Subcutaneous abdominal adipose tissue (tissue), 5 donors: ENCODE measurements around the gene PLCG2.

Experiments used
- H3K27ac ChIP-seq: one replicate; pipeline ENCODE4 v1.7.0; 2013; ENCODE audit warnings: low read depth, mild to moderate bottlenecking, inconsistent platforms, low read length, moderate library complexity
- H3K27me3 ChIP-seq, 5 donors: one replicate each; pipeline ENCODE4 v1.7.0; 2013; ENCODE audit warnings: low read length in 5 of 5, inconsistent platforms in 1 of 5; ENCODE audit not compliant: control insufficient read depth in 5 of 5, insufficient read depth in 4 of 5
- H3K36me3 ChIP-seq, 5 donors: one replicate each; pipeline ENCODE4 v1.7.0; 2013; ENCODE audit warnings: low read length in 5 of 5; ENCODE audit not compliant: control insufficient read depth in 5 of 5, insufficient read depth in 5 of 5
- H3K4me1 ChIP-seq, 5 donors: one replicate each; pipeline ENCODE4 v1.7.0; 2013; ENCODE audit warnings: low read length in 5 of 5, mild to moderate bottlenecking in 3 of 5, moderate library complexity in 1 of 5; ENCODE audit not compliant: control insufficient read depth in 5 of 5, insufficient read depth in 5 of 5
- H3K4me3 ChIP-seq, 5 donors: one replicate each; pipeline ENCODE4 v1.7.0; 2013; ENCODE audit warnings: low read length in 5 of 5, low read depth in 1 of 5
- H3K9ac ChIP-seq, 5 donors: one replicate each; pipeline ENCODE4 v1.7.0; 2013; ENCODE audit warnings: low read length in 5 of 5, mild to moderate bottlenecking in 4 of 5, moderate library complexity in 3 of 5
- H3K9me3 ChIP-seq, 5 donors: one replicate each; pipeline ENCODE4 v1.7.0; 2013; ENCODE audit warnings: low read length in 5 of 5; ENCODE audit not compliant: control insufficient read depth in 5 of 5
- donor health status: healthy.
- donor health status: healthy.
- donor health status: healthy.
- donor health status: healthy.
- donor health status: healthy.

Gene PLCG2

DNA sequence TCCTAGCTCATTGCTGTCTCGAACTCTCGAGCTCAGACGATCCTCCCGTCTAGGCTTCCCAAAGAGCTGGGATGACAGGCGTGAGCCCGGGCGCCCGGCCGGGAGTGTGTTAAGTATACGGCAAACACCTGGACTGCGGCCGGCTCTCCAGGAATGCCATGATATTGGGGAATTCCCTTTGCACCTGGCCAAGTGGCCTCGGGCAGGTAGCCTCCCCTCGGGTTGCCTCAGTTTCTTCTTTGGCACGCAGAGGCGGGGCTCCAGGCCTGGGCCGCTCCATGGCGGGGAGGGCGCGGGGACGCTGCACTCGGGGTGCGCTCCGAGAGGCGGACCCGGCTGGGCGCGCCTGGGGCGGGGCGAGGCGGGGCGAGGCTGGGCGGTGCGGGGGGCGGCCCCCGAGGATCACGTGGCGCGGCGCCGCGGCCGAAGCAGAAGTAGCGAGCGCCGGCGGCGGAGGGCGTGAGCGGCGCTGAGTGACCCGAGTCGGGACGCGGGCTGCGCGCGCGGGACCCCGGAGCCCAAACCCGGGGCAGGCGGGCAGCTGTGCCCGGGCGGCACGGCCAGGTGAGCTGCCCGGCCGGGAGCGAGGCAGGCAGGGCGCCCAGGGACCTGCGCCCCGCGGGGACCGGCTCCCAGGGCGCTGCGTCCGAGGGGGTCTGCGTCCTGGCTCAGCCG is at the start of gene PLCG2:
TSS of gene PLCG2 (plus strand) at position 431 of the 675 bp plus-strand sequence. CDS start 6,699 bp downstream, outside the sequence.
- H3K27ac ChIP-seq: no peak within 1 kb of the TSS
- H3K27me3 ChIP-seq: peaks cover 0 to 13% (median 4%) of the 10 kb centered on the region in 5 donors
- H3K9ac ChIP-seq: peak within 1 kb of the TSS in 4 of 5 donors; percentile 60 to 76 (median 68)

DNA sequence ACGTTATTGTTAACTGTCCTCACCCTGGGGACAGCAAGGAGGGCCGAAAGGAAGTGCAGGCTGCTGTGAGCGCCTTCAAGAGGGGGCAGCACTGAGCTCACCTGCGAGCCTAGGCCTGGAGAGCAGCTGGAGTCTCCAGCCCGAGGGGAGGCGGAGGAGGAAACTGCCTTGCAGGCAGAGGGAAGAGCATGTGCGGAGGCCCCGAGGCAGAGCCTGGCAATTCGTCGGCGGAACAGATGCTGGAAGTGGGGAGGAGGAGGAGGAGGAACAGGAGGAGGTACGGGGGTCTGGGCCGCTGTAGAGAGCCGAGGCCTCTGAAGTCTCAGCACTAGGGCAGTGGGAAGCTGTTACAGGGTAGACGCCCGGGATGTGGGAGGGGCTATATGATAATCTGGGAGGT is 49.6 kb upstream of the PLCG2 start:
- H3K4me3 ChIP-seq: no peak overlapping the region
- H3K4me1 ChIP-seq: peaks cover 0 to 11% (median 11%) of the 10 kb centered on the region in 5 donors
- no peaks in the 10 kb centered on the region for H3K36me3 ChIP-seq
- H3K9ac ChIP-seq: no peak overlapping the region
- no peaks in the 10 kb centered on the region for H3K9me3 ChIP-seq
- H3K27ac ChIP-seq: no peak overlapping the region
- H3K27me3 ChIP-seq: peaks cover 0 to 5% (median 4%) of the 10 kb centered on the region in 5 donors

More for the DNA sequence above, at the start of gene PLCG2:
- Histone ChIP-seq H3K9me3 (no peaks in the 10 kb centered on the region), H3K36me3 (no peaks in the 10 kb centered on the region), H3K4me3 (peak within 1 kb of the TSS; percentile 61 to 85 (median 74)), H3K4me1 (peaks cover 5 to 33% (median 19%) of the 10 kb centered on the region in 5 donors)

DNA sequence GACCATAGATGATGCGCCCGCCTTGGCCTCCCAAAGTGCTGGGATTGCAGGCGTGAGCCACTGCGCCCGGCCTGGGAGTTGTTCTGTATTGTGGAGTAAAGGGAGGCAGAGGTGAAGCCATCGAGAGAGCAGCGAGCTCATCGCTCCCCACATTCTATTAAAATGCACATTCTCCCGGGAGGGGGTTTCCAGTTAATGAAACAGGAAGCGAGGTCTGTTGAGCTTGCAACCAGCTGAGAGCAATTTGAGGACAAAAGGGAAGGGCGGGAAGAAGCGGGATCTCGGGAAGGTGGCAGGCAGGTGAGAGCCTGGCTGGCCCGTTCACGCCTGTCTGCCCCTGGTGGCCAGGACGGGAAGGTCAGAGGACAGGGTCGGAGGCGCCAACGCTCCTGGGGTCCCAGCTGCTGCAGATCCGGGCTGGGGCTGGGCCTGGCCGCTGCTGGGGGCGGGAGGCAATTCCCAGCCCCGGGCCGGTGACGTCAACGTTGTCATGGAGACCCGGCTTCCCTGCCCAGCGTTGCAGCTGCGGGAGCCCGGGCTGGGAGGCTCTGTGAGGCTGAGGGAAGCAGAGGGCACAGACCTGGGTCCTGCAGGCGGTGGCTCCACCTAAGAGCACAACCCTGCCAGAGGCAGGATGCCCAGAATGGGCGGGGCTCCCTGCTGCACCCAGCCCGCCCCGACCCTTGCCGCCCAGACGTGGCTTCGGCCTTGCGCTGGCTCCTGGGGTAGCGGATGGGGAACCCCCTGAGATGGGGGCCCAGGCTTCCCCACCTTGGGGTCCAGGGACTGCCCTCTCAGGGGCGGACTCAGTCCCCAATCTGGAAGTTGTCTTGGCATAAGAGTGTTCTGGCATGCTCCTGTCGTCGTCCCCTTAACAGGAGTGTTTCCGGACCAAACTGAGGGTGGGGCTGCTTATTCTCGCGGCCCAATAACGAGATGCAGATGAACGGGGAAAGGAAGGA is 48.7 kb upstream of the PLCG2 start:
- no peaks in the 10 kb centered on the region for H3K36me3 ChIP-seq
- no peak overlapping the region for H3K27ac ChIP-seq
- H3K9me3 ChIP-seq: no peaks in the 10 kb centered on the region
- peaks cover 0 to 11% (median 11%) of the 10 kb centered on the region in 5 donors for H3K4me1 ChIP-seq
- peak overlapping the region in 1 of 5 donors; percentile 47 for H3K9ac ChIP-seq
- H3K27me3 ChIP-seq: peaks cover 0 to 4% (median 0%) of the 10 kb centered on the region in 5 donors
- peak overlapping the region in 4 of 5 donors; percentile 43 to 66 (median 52) for H3K4me3 ChIP-seq

DNA sequence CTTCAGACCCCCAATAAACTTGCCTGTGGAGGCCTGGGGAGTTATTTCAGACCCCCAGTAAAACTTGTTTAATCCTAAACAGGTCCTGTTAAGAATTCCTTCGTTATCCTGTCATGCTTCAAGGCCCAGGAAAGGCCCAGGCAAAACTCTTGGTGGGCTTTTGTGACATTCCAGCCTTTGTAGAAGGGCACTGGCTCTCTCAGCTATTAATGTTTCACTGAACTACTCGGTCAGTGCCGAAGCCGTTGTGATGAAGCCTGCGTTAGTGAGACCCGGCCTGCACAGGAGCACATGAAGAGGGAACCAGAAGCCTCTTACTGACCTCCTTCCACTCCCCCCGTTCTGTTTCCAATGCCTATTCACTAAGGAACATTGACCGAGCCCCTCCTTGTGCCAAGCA is 47.4 kb upstream of the PLCG2 start:
- H3K27me3 ChIP-seq: peaks cover 0 to 4% (median 0%) of the 10 kb centered on the region in 5 donors
- H3K27ac ChIP-seq: no peak overlapping the region
- H3K36me3 ChIP-seq: no peaks in the 10 kb centered on the region
- no peaks in the 10 kb centered on the region for H3K9me3 ChIP-seq
- H3K4me1 ChIP-seq: peaks cover 0 to 11% (median 11%) of the 10 kb centered on the region in 5 donors
- no peak overlapping the region for H3K9ac ChIP-seq
- H3K4me3 ChIP-seq: no peak overlapping the region

DNA sequence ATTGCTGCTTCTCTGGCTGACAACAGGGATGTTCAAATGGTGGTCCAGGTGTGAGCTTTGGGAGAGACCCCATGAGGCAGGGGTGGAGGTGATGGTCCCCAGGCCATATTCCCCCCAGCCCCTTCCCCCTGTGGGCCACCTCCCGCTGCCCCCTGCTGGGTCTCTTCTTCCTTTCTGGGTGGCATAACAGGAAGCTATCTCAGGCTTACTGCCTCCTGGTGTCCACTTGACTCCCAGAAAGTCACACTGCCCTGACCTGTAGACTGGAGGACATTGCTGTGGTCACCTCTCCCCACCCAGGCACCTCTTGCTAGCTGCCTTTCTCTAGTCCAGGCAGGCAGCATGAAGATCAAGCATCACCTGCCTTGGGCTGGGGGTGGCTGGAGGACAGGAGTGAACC is 46.4 kb upstream of the PLCG2 start:
- no peak overlapping the region for H3K27ac ChIP-seq
- peaks cover 0 to 13% (median 11%) of the 10 kb centered on the region in 5 donors for H3K4me1 ChIP-seq
- H3K36me3 ChIP-seq: no peaks in the 10 kb centered on the region
- no peak overlapping the region for H3K9ac ChIP-seq
- no peaks in the 10 kb centered on the region for H3K9me3 ChIP-seq
- no peak overlapping the region for H3K4me3 ChIP-seq
- H3K27me3 ChIP-seq: peaks cover 0 to 4% (median 0%) of the 10 kb centered on the region in 5 donors

DNA sequence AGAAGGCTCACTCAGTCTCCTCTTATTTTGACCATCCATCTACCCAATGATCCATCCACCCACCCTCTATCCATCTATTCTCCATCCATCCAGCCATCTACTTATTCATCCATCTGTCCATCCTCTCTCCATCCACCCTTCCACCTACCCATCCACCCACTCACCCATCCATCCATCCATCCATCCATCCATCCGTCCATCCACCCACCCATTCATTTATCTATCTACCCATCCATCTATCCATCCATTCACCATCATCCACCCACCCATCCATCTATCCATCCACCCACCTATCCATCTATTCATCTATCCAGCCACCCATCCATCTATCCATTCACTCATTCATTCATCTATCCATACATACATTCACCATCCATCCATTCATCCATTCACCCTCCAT is 45.8 kb upstream of the PLCG2 start:
- no peak overlapping the region for H3K27ac ChIP-seq
- H3K4me3 ChIP-seq: no peak overlapping the region
- H3K27me3 ChIP-seq: peaks cover 0 to 4% (median 0%) of the 10 kb centered on the region in 5 donors
- H3K36me3 ChIP-seq: no peaks in the 10 kb centered on the region
- H3K4me1 ChIP-seq: peaks cover 2 to 19% (median 17%) of the 10 kb centered on the region in 5 donors
- no peaks in the 10 kb centered on the region for H3K9me3 ChIP-seq
- no peak overlapping the region for H3K9ac ChIP-seq

DNA sequence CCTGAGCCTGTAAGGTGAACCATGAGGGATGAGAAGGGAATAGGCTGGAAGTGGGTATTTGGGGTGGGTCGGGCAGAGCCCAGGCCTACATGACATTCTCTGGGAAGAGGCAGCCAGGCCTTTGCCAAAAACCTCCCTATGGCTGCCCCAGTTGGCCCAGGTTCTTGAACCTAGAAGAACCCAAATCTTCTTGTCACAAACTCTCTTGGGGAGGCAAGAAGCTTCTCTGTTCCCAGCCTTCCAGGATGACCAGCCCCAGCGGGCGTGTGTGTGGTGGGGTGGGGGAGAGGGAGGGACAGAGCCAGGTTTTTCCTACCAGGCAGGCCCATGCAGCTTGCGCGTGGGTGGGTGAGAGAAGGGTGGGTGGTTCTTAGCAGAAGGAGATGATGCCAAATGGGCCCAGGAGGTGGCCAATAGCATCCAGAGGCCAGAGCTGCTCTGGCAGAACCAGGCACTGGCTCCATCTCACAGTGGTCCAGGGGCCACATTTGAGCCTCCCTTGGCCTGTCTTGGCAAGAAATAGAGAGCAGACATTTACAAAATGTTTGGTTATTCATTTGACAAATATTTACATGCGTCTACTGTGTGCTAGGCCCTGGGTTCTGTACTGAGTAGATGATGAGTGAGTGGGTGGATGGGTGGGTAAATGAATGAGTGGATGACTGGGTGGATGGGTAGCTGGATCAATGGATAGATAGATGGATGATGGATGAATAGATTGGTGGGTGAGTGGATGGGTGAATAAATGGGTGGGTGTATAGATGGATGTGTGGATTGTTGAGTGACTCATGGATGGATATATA is 44.3 kb upstream of the PLCG2 start:
- no peaks in the 10 kb centered on the region for H3K9me3 ChIP-seq
- H3K27me3 ChIP-seq: peaks cover 0 to 4% (median 0%) of the 10 kb centered on the region in 5 donors
- no peaks in the 10 kb centered on the region for H3K36me3 ChIP-seq
- H3K9ac ChIP-seq: no peak overlapping the region
- peaks cover 3 to 29% (median 21%) of the 10 kb centered on the region in 5 donors for H3K4me1 ChIP-seq
- no peak overlapping the region for H3K4me3 ChIP-seq
- no peak overlapping the region for H3K27ac ChIP-seq

DNA sequence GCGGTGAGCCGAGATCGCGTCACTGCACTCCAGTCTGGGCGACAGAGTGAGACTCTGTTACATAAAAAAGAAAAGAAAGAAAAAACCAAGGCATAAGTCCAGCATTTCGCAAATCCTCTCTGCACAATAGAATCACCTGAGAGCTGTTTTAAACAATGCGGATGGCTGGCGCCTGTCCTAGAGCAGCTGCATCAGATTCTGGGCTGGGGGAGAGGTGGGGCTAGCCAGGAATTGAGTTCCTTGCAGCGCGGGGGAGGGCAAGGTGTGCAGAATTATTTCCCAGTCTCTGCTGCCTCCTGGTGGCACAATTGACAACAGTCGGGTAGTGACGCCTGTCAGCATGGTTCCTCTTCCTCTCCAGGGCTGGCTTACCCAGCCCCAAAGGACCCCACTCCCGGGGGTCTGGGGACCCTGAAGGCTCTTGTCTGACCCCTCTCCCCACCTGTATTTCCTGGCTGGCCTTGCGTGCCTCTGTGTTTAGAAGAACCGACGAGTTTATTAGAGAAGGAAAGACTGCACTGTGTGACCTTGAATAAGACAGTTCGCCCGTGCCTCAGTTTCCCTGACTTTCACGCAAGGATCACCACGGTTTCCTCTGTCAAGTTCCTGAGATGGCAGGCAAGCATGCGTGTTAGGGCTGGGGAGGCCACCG is 41.1 kb upstream of the PLCG2 start:
- H3K9me3 ChIP-seq: no peaks in the 10 kb centered on the region
- H3K4me3 ChIP-seq: peak overlapping the region in 4 of 5 donors; percentile 44 to 63 (median 56)
- H3K27me3 ChIP-seq: peaks cover 0 to 5% (median 0%) of the 10 kb centered on the region in 5 donors
- H3K36me3 ChIP-seq: no peaks in the 10 kb centered on the region
- no peak overlapping the region for H3K27ac ChIP-seq
- H3K9ac ChIP-seq: no peak overlapping the region
- peaks cover 3 to 25% (median 10%) of the 10 kb centered on the region in 5 donors for H3K4me1 ChIP-seq
